Activated T-helper 9 cell treated with anti-CD3 and anti-CD28 coated beads, Interleukin-2, amount 50 U/mL, for 16 hours (primary cell): Measurements from ENCODE around the gene EDAR.

Experiments
- DNase-seq: peaks from one replicate; pipeline ENCODE4 v3.0.0-alpha.2; 2020; ENCODE audit warnings: low read depth

The EDAR gene

DNA sequence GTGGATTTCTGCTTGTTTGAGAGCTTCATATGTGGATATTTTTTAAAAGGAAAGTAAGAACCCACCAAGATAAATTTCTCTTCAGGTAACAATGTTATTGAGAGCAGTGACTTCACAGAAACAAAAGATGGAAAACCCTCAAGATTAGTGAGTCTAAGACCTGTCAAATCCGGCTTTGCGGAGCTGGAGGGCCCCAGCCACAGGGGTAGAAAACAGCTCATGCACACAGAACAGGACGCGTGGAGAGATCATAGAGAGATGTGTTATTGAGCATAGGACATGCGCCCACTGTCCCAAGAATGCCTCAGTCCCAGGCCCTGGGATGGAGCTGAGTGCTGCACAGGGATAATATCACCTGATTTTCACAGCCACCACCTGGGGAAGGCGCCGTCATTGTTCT, 21.3 kb downstream of the EDAR start:
- no peak for DNase-seq

DNA sequence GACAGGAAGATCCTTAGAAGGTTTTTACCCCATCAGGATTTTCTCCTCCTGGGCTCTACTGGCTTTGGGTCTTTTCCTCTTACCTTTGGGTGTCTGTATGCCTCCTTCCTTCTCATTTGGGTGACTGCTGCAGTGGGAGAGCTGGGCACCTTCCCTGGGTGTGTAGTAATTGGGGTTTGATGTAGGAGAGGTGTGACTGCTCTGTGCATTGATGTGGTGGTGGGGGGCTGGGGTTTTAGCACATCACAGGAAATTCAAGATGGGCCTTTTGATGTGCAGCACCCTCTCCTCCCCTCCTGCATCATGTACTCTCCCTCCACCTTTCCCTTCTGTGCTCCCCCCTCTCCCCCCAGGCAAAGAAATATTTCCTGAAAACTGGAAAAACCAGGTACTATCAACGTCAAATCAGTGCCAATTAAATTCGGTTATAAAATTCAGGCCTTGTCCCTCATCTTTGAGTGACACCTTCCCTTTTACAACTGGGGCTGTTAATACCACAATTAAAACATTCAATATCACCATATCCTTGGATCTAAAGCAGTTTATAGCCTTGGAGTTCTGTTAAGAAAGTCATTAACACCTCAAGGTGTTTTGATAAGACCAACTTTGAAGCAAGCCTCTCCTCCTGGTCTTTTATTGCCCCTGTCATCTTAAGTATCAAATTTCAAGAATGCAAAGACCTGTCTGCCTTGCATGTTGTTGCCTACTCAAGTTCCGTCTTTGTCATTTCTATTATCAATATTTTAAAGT, 23.3 kb downstream of the EDAR start:
- DNase-seq, result no peak

DNA sequence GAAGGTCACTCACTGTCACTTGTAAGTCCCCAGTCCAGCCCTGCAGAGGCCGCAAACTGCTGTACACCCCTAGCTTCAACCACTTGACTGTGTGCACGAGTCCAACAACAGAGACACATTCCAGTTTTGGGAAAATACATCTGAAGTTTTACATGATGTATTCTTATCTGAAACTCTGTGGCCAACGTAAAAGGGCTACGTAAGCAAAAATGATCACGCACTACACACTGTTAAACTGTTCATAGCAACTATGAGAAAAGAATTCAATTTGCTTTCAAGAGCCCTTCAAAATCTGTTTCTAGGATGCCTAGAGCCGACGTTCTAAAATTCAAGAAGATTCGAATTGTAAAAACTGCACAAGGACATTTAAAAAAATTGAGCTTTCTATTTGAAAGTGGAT, 26.0 kb downstream of the EDAR start:
- no peak for DNase-seq

DNA sequence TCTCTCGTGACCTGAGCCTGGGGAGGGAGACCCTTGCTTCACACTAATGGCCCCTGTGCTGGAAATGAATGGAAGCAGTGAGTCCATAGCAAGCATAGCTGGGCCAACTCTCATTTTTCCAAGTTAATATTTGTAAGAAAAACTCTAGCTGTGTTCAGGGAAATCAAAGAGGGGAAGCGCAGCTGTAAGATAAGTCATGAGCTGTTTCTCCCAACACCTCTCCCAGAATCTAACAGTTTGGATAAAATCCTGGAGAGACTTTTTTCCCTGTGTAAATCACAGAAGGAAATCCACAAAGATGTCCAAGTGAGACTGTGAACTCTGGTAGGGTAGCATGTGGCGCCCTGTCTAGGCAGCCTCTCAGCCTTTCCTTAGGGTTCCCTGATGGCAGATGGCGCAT, 27.2 kb downstream of the EDAR start:
- DNase-seq, result no peak

DNA sequence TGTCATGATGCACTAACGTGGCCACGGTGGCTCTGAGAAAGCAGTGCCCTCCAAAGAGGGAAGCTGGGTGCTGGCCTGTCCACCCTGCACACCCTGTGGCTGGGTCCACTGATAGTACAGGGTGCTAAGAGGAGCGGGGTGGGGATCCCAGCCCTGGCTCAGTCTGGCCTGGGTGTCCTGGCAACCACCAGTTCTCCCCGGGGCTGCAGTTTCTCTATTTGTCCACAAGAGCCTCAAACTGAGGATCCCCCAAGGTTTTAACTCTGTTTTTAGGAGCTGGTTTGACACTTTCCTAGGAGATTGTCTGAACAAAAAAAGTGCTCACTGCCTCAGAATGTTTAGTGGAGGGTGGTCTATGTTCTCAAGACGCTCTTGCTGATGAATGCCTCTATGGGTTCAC, 29.0 kb downstream of the EDAR start:
- no peak for DNase-seq

DNA sequence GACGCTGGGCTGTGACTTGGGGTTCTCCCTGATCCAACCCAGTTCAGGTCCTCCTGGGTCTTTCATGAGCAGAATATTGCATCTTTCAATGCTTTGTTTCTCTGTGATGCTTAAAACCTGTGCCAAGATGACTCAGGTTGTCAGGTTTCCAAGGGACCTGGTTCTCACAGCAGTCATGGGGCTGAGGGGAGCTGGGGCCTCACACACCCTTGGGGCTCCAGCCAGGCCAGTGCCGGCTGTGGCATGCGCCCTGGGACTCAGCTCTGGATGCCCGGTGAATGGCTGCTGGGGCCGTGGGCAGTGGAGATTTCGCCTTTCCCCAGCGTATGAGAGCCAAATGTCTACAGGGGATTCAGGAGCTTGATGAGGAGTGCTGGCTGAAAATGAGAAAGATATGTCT, 29.6 kb downstream of the EDAR start:
- DNase-seq, result no peak

DNA sequence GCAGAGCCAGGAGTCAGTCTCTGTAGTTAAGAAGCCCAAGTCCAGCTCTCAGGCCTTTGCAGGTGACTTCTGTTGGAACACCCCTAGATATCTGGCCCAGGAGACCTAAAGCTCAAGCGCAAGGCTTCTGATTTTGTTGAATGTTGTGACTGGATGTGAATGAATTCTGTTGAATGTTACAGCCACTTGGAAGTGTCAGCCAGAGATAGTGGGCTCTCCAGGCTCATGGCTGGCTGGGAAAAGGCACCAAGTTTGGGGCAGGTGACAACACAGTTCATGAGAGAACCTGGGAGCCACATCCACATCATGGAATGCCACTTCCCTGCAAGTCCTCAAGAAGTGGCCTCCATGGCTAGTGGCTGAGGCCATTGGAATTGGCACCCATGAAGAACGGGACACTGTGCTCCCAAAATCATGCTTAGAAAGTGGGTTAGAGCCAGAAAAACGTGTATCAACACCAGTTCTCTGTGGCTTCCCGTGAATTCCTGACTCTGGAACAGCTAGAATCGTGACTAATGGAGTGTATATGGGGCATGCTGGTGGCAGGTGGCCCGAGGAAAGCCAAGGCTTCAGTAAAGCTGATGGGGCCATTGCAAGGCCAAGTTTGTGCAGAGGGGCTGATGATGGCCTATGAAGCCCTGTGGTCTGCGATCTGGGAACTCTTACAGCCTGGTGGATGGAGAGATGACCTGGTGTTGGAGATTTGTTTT, 30.2 kb downstream of the EDAR start:
- no peak for DNase-seq

DNA sequence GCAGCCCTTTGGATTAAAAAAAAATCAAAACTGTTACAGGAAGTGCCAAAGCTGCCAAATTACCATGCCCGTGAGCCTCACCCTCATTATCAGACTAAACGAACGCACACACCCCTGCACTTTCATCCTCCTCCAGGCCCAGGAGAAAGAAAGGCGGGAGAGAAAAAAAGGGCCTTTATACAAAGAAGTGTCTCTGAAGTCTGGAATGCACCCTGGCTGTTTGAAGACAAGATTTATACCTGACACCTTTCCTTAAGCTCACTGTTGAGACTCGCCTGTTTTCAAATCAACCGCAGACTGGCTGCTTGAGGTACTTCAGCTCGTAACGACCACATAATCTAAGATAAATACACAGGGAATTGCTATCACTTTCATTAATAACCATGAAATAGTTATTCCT, 31.0 kb downstream of the EDAR start:
- no peak for DNase-seq

DNA sequence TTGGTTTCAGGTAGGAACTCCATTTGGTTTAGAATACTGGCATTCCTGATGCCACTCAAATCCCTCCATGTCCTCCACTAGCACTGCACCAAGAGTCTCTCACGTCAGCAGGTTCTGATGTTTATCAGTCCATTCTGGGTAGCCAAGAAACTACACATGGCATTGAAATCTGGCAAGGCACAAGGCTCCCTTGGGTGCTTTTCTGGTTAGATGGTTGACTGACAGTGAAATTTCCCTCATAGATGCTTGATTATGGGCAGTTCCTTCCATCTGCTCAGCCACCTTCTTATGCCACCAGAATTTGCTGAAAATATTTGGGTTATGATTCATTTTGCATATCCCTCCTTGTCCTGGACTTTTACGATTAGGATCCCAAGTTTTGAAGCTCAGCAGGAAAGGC, 32.6 kb downstream of the EDAR start:
- DNase-seq, result no peak

DNA sequence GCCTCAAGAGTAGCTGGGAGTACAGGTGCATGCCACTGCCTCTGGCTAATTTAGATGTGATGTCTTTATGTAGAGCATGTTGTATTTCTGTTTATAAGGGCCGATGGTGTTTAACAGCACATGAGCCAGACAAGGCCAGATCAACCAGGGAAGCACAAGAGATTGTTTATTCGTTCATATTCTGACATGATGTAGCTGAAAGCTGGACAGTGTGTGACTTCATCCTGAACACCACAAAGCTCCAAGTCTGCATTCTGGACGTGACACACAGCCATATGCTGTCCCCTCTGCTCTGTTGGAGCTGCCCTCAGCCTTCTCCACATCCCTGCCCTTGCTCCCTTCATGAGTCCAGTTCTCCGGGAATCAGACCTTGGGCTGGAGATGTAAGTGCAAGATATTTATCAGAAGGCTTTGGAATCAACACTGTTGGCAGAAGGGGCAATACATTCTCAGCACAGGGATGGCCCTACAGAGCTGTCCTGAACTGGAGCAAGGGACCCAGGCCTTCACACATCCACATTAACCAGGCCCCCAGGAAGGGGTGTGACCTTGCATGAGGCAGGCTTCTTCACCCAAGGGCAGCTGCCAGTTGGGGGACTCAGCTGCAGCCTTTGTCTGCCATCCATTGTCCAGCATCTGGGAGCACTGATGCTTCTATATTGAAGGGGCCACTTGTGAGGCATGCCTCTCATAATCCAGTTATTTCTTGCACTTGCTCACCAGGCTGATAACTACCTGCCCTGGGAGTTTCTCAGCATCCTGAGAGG, 38.5 kb downstream of the EDAR start:
- DNase-seq, result no peak

DNA sequence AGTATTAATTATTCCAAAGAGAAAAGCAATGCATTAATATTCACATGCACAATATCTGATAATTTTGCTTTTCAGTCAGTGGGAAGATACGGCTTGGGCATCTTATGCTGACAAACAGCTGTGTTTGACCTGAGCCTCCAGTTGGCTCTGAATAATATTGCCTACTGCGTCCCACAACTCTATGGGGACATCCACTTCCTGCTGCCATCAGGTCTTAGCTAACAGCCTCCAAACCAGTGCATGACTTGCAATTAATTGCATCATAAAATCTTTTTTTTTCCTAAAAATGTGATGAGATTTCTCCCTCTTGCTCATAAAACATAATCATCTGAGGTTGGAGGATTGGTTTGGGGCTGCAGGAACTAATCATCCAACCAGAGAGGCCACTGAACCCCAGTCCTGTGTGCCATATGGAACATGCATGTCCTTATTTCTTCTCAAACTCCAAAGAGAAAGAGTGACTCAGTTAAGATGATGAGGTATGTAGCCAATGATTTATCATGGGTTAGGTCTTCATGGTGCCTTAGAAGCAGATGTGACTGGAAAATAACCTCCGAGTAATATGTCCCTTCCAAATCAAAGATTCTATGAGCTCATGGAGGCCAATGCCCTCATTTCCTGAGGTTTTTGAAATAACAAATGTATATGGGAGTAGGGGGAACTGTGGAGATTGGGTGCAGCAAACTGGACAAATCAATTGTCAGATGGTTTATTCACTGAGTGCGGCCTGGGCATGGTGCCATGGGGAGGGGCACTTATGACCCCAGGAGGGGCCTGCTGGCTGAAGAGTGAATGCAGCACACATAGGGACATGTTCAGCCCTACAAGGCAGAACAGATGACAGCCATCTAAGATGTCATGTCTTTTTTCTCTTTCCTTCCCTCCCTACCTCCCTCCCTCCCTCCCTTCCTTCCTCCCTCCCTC, 39.4 kb downstream of the EDAR start:
- no peak for DNase-seq

DNA sequence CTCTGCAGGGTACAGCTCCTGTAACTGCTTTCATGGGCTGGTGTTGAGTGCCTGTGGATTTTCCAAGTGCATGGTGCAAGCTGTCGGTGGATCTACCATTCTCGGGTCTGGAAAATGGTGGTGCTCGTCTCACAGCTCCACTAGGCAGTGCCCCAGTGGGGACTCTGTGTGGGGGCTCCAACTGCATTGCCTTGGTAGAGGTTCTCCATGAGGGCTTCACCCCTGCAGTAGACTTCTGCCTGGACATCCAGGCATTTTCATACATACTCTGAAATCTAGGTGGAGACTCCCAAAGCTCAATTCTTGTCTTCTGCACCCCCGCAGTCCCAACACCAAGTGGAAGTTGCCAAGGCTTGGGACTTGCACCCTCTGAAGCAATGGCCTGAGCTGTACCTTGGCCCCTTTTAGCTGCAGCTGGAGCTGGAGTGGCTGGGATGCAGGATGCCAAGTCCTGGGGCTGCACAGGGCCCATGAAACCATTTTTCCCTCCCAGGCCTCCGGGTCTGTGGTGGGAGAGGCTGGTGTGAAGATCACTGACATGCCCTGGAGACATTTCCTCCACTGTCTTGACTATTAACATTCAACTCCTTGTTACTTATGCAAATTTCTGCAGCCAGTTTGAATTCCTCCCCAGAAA, 41.6 kb downstream of the EDAR start:
- DNase-seq, result no peak

DNA sequence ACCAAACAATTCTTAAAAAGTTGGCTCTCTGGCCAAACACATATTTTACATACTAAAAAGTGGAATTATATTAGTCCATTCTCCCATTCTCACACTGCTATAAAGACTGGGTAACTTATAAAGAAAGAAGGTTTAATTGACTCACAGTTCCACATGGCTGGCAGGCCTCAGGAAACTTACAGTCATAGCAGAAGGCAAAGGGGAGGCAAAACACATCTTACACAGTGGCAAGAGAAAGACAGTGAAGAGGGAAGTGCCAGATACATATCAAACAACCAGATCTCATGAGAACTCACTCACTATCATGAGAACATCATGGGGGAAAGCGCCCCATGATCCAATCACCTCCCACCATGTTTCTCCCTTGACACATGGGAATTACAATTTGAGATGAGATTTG, 42.6 kb downstream of the EDAR start:
- no peak for DNase-seq

DNA sequence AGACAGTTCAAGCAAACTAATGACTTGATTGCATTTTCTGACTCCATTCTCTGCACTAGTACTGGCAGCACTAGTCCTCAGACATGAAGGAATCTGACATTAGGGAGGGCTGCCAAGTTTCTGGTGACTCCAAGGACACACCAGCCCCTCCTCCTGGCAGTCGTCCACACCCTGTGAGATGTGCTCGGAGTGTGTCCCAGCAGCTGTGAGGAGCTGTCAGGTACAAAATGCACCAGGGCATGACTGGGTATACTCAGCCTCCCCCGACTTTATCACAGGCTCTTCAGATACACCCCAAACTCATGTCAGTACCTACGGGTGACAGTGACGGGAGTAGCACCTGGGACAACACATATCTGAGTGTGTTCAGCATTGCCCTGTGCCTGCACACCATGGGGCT, 43.1 kb downstream of the EDAR start:
- DNase-seq, result no peak

DNA sequence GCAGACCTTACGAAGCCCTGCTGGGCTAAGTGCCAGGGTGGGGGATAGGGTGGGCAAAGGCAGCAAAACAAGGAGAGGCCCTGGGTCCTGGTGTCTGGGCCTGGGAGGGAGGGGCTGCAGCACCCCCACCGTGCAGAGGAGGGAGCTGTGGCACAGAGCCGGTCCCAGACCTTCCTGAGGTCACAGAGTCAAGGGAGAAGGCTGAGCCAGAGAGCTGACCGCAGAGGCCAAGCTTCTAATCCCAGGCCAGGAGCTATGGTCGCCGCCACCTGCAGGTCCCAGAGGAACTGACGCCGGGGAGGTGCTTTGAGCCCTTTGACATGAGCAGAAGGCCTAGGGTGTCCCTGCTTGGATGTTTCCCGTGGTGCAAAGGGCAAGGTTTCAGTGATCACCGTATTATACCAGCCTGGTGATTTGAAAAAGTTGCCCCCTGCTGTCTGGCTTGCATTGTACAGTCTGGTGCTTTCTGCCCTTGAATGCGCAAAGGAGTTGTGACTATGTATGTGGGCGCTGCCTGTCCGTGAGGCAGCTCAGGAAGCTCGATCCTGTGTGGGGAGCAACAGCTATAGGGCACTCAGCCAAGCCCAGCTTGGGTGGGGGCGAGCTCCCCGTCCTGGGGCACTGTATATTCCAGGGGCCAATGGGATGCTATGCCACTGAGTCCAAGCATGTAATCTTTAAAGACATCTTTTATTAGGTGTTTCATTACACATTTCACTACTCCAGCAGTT, 44.3 kb downstream of the EDAR start:
- no peak for DNase-seq

DNA sequence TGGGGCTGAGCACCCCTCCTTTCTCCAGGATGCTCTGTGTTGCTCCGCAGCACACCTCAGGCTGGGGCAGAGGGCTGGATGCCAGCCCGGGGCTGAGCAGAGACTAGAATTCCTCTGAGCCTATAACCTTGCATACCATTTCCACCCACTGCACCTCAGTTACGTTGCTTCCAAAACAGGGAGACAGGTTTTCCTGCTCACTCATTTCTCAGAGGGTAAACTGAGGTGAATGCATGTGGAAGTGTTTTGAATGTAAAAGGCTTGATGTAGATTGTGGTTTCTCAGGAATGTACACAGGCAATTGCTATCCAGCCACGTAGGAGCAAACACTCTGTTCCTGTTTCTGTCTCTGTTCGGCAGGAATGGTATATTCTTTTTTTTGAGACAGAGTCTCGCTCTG, 45.3 kb downstream of the EDAR start:
- no peak for DNase-seq

DNA sequence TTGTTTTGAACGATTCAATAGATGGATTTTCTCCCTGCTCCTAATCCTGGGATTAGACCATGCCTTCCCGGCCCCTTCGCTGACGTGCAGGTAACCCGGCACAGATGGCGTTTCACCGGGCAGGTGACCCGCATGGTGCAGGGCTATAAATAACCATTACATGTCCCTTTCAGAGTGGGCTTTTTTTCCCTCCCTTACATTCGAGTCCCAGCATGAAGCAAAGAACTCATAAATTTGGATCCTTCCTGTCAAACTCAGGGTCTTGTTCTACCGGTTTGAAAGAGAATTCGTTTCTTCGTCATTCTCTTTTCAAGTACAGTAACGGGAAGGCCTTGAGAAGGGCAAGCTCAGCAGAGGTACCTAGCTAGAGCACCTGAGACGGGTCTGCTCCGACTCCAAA, 46.1 kb downstream of the EDAR start:
- DNase-seq, result no peak

DNA sequence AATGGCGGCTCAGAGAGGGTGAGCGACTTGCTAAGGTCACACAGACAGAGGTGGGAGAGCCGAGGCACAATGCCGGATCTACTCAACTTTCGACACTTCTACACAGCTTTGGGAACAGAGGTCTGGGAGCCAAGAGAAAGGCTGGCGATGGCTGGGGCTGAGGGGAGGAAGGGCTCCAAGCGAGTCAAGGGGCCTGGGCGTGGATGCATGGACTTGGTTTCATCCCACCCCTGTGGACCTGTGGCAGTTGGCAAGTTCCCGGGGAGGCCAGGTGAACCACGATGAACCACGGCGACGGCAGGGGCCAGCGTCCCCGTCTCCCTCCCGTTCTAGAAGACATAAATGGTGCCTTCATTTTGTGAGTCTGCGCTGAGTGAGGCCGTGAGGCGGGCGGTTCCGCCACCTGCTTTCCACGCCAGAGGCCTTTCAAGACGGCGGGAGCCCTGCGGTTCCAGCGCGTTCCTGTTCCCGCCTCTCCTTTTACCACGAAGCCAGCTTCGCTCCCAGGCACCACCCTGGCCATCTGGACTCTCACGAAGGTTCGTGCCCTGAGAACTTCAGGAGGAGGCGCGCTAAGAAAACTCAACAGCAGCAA, 46.7 kb downstream of the EDAR start:
- no peak for DNase-seq

DNA sequence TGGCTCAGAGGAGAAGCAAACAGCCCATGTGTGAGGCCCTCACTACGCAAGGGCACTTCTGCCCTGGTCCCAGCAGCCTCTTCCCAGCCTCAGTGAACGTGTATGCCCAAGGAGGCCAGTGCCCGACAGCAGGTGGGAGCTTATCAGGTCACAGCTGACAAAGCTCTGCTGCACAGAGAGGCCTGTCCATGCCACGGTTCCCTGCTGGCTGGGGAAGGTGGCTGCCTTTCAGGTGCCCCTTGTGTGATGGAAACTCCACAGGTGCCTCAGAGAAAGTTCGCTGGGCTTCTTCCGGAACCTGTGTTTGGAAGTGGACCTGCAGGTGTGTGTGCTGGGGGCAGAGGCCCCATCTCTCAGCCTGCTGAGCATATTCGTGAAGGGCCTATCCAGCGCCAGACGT, 47.3 kb downstream of the EDAR start:
- no peak for DNase-seq

DNA sequence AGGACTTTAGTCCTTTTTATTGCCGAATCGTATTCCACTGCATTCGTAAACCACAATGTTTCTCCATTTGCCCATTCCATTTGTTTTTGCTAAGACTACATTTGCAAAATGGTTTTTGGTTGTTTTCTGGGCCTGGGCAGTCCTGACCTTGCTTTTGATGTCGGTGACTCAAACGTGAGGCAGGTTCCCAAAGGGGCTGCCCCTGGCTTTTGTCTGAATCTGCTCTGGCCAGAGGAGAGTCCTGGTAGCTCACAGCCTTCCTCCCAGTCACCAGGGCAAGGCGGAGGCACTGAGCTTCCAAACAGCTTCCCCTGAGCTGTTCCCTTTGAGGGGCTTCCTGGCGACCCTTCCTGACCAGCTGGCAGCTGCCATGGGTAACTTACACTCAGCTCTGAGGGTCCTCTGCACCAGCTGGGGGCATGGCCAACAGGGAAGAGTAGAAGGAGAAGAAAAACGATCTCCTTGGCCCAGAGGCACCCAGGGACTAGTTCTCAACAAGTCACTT, 47.8 kb downstream of the EDAR start:
- DNase-seq, result no peak
